Left renal pelvis (tissue), 4 donors: Measurements from ENCODE around the gene CCDC102A. TPM values are rescaled to one million over a fixed set of nuclear protein-coding genes. Genes with fewer than 3 reads are reported as not detected.
"Not testable (repeated sequence)": the region's sequence is repeated elsewhere in the genome, so short reads cannot be mapped to it uniquely, and the experiment has no call there.

Source experiments
- DNase-seq, 4 donors: peaks; one replicate each; pipeline ENCODE4 v3.0.0-alpha.2; 2013; ENCODE audit warnings: low read depth in 4 of 4, low spot score in 3 of 4
- polyA plus RNA-seq, 4 donors: library from polyadenylated mRNA; unstranded; fragments of 120-200 nt; gene quantifications; one replicate each; pipeline ENCODE4 v1.2.1, GENCODE V29; 2013; ENCODE audit not compliant: insufficient read length in 4 of 4

Gene CCDC102A
- polyA plus RNA-seq, 4 donors: 13.4 to 33.7 (median 18.6) TPM

DNA sequence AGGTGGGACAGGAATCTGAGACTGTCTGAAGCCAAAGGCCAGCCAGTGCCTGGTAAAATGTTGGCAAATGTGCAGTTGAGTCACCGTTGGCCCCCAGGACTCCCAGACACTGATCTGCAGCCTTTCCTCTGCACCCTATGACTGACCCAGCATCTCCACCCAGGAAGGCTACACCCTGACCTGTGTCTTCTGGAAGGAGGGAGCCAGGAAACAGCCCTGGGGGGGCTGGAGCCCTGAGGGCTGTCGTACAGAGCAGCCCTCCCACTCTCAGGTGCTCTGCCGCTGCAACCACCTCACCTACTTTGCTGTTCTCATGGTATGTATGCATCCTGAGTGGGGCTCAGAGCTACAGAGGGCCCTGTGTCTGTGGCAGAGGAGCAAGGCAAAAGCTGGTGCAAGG, 30.1 kb upstream of the CCDC102A start:
- DNase-seq: no peak

DNA sequence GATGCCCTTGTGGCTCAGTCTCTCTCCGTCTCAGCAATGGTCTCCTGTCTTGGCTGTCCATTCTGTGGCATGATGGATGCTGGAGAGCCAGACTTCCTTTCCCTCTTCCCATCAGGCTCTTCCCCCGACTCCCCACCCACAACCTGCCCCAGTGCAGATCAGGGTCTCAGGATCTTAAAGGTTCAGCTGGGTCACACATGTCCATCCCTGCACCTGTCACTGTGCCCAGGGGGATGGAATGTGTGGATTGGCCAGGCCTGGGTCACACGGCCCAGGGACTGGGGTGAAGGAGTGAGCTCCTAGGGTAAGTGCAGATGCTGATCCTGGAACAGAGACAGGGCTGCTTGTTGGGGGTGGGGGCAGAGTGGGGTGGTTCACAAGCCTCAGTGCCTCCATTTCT, 29.1 kb upstream of the CCDC102A start:
- DNase-seq: no peak

DNA sequence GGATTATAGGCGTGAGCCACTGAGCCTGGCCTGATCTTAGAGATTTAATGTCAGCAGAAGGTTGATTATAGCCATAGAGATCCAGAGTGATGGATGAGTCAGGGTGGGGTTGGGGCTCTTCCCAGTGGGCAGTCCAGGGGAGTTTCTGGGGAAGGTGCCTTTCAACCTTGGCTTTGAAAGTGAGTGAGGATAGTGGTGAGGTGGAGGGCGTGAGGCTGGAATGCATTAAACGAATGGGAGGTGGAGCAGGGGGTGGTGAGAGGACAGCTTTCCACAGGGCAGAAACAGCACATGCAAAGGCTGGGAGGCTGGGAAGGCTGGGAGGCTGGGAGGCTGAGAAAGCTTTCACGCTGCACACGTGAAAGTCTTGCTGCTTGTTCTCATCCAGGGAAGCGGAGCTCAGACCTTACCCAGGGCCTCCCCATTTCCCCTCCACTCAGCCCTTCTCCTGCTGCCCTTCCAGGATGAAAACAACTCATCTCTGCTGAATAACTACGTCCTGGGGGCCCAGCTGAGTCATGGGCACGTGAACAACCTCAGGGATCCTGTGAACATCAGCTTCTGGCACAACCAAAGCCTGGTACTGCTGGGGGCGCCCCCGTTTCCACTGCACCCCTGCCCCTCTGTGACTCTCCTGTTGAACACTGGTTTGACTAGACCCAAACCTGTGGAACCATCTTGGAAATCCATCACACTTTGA, 28.4 kb upstream of the CCDC102A start:
- no peak for DNase-seq

- DNase-seq: no peak
These were observed 27.4 kb upstream of the CCDC102A start for GRCh38 chr16:57563761-57564160.

GRCh38 chr16:57563487-57563750, 27.0 kb upstream of the CCDC102A start:
- DNase-seq: no peak

DNA sequence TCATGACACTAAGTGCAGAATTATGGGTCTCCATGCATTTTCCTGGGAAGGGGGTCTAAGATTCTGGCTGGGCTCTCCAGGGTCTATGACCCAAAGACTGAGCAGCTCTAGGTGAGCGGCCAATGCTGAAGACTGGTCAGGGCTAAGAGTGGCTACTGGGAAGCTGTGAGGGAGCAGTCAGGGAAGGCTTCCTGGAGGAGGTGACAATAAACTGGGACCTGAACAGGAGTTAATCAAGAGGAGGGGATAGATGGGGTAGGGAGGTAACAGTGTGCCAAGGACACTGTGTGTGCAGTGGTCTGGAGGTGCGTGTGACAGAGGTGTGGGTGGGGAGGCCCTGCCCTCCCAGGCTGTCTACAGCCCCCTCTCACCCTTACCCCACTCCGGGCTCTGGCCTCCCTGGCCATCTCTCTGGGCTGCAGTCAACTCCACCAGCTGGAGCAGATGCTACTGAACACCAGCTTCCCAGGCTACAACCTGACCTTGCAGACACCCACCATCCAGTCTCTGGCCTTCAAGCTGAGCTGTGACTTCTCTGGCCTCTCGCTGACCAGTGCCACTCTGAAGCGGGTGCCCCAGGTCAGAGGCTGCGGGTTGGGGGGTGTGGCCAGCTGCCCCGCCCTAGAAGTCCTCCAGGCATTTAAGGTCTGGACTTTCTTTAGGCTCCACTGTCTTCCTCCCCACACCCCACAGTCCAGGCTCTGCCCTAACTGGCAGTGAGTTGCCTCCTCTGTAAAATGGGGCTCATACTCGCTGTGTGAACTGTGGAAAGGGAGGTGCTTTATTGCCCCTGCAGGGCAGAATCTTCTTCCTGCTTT, 26.5 kb upstream of the CCDC102A start:
- no peak for DNase-seq

- no peak for DNase-seq
These were observed 25.7 kb upstream of the CCDC102A start for GRCh38 chr16:57562066-57562465.

DNA sequence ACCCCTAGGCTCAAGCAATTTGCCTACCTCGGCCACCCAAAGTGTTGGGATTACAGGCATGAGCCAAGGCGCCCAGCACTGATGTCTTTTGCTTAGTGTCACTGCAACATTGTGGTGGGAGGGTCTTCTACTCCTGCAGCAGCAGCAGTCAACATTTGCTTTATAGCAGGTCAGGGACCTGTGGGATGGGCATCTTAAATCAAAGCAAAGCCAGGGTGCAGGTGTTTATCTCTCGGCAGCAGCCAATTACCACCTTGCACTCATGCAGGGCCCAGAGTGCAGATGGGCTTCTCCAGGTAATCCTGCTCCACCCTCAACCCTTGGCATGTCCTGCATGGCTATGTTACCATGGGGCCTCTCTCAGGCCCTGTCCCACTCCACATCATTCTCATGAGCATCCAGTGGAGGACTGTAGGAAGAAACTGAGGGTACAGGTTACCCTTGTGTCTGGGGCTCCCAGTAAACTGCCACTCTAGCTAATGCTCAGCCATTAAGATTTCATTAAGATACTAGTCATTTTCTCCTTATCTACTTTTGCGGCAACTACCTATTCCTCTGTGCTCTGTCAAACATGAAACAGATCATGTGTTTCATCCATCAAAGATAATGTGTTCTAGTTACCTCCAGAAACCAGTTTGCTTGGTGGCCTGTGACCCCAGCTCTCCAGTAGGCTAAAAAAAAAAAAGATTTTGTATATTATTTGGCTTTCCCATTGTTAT, 22.9 kb upstream of the CCDC102A start:
- no peak for DNase-seq

DNA sequence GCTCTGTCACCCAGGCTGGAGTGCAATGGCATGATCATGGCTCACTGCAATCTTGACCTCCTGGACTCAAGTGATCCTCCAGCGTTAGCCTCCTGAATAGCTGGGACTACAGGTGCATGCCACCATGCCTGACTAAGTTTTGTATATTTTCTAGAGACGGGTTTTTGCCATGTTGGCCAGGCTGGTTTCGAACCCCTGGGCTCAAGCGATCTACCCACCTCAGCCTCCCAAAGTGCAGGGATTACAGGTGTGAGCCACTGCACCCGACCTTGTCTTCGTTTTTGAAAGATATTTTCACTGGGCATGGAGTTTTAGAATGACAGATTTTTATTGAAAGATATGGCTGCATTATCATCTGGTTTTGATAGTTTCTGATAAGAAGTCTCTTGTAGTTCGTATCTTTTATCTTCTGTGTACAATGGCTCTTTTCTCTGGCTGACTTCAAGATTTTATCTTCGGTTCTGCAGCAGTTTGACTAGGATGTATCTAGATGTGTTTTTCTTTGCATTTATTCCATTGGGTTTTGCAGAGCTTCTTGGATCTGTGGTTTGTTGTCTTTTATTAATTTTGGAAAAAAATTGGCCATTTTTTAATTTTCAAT, 20.7 kb upstream of the CCDC102A start:
- no peak for DNase-seq

DNA sequence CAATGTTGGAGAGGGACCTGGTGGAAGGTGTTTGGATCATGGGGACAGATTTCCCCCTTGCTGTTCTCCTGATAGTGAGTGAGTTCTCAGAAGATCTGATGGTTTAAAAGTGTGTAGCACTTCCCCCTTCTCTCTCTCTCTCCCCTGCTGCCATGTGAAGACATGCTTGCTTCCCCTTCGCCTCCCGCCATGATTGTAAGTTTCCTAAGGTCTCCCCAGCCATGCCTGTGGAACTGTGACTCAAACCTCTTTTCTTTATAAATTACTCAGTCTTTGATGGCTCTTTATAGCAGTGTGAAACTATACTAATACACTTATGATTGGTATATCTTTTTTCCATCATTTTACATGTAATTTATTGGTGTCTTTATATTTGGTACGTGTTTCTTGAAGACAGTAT, 19.5 kb upstream of the CCDC102A start:
- DNase-seq: no peak

- no peak for DNase-seq
These were observed 14.7 kb upstream of the CCDC102A start for GRCh38 chr16:57551057-57551456.

GRCh38 chr16:57549730-57550129, 13.4 kb upstream of the CCDC102A start:
- no peak for DNase-seq

DNA sequence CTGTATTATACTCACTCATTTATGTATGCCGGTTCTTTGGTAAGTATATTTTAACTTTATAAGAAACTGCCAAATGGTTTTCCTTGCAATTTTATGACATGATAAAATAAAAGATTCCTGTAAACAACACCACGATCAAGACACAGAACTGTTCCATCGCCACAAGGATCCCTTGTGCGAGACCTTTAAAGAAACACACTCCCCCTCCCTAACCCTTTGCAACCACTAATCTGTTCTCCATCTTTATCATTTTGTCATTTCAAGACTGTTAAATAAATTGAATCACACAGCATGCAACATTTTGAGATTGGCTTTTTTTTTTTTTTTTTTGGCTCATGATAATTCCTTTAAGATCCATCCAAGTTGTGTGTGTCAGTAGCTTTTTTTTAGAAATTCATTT, 12.0 kb upstream of the CCDC102A start:
- no peak for DNase-seq

GRCh38 chr16:57547524-57547923, 11.2 kb upstream of the CCDC102A start:
- not testable (repeated sequence) for DNase-seq

DNA sequence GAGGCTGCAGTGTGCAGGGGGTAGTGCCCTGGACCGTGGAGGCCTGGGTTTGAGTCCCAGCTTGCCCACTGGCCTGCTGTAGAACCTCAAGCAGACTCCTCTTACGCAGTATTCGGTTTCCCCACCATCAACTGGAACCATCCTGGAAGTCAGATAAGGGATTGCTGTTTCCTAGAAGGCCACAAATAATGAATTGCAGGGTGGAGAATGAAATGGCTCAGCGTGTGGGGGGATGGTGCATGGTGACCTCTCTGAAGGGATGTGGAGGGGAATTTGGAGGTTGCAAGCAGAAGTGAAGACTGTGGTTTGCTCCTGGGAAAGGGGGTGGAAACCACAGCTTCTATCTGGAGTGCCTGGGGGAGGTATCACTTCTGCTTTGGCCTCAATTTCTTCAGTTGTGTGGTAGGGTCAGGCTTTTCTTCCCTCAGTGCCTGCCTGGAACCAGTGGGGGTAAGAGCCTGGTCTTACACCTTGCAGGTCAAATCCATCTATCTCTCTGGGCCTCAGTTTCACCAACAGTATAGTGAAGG, 7.8 kb upstream of the CCDC102A start:
- no peak for DNase-seq

GRCh38 chr16:57541754-57542435, 5.5 kb upstream of the CCDC102A start:
- no peak for DNase-seq

- DNase-seq: no peak
These were observed 4.8 kb upstream of the CCDC102A start for GRCh38 chr16:57540906-57541753.

DNA sequence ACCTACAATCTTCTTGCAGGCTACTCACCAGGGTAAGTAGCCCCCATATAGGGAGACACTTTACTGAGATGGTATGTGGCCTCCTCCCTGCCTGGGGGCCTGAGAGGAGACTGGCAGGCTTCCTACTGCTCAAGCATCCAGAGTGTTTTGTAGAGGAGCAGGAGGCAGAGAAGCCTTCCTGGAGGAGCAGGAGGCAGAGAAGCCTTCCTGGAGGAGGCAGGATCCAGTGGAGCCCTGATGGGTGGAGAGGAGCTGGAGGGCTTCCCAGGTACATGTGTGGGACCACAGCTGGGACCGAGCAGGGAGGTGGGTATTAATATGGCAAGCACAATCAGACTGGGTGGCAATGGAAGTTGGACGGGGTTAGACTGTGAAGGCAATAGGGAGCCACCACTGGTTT, 4.0 kb upstream of the CCDC102A start:
- no peak for DNase-seq

GRCh38 chr16:57539072-57539796, 2.9 kb upstream of the CCDC102A start:
- DNase-seq: no peak
